GM21717 (cell line): Measurements from ENCODE around the gene DCXR.

Experiments
- ATAC-seq: cut with Tn5 transposase; IDR thresholded peaks from one replicate; pipeline ENCODE4 v1.9.1; 2021; ENCODE audit warnings: mild to moderate bottlenecking, moderate library complexity; ENCODE audit not compliant: unreplicated experiment

Gene DCXR

GRCh38 chr17:82013772-82014321 is 23.6 kb downstream of the DCXR start:
- ATAC-seq = no peak

- ATAC-seq = no peak
Observed at GRCh38 chr17:82013341-82013740, 24.2 kb downstream of the DCXR start.

GRCh38 chr17:82012640-82013295 is 24.7 kb downstream of the DCXR start:
- no peak for ATAC-seq

GRCh38 chr17:82012261-82012639 is 25.2 kb downstream of the DCXR start:
- ATAC-seq = no peak

- no peak for ATAC-seq
Observed at GRCh38 chr17:82011617-82012187, 25.8 kb downstream of the DCXR start.

GRCh38 chr17:82010575-82011525 is 26.6 kb downstream of the DCXR start:
- ATAC-seq = no peak

GRCh38 chr17:82009413-82009812 is 28.1 kb downstream of the DCXR start:
- ATAC-seq = no peak

GRCh38 chr17:82008941-82009405 is 28.5 kb downstream of the DCXR start:
- no peak for ATAC-seq

GRCh38 chr17:82008258-82008940 is 29.1 kb downstream of the DCXR start:
- ATAC-seq = no peak

- ATAC-seq = no peak
Observed at GRCh38 chr17:82007495-82008257, 29.8 kb downstream of the DCXR start.

- no peak for ATAC-seq
Observed at GRCh38 chr17:82007228-82007494, 30.3 kb downstream of the DCXR start.

- ATAC-seq = no peak
Observed at GRCh38 chr17:82006468-82007227, 30.8 kb downstream of the DCXR start.

GRCh38 chr17:82005701-82006348 is 31.7 kb downstream of the DCXR start:
- ATAC-seq = no peak

- ATAC-seq = no peak
Observed at GRCh38 chr17:82004517-82005455, 32.7 kb downstream of the DCXR start.

GRCh38 chr17:82003411-82004381 is 33.8 kb downstream of the DCXR start:
- no peak for ATAC-seq

- ATAC-seq = no peak
Observed at GRCh38 chr17:82001571-82002056, 35.9 kb downstream of the DCXR start.
